ENCODE results near the gene KLLN.
"Not testable (repeated sequence)": the region's sequence is repeated elsewhere in the genome, so short reads cannot be mapped to it uniquely, and the experiment has no call there.

Gene KLLN

DNA sequence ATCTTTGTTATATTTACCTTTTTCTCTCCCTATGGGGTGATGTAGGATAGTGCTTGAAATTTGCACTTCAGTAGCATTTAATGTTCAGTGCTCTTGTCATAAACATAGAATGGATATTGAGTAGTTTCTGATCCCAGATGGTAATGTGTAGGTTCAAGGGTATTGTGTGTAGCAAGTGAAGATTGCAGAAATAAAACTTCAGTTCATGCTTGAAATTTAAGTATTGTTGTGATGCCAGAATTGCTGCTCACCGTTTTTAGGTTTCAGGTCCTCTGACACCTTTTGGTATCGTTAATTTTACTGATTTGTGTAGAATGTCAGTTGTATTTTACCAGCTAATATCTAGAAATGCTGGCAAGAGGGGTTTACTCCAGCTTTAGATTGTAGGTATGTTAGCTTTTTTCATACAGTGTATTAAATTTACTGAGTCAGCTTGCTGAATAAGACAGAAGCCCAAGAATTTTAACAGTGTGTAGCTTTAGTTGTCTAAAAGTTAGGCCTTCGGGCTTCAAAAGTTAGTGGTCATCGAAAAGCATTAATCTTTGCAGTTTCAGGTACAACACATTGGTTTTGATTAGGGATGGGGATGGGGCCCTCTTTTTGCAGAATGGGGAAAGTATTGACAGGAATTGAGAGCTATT lies 2.0 kb upstream of the KLLN start:
- H3K9ac ChIP-seq (ENCODE audit: low read depth, low read length) = peak overlapping the region; percentile 57
- H3K36me3 ChIP-seq (ENCODE audit: insufficient read depth, low read length) = peaks cover 3% of the 10 kb centered on the region; the same call in 1 of the 2 replicates
- H3K27me3 ChIP-seq (ENCODE audit: insufficient read depth, low read length) = no peaks in the 10 kb centered on the region
- H3K27ac ChIP-seq (ENCODE audit: low read depth, low read length) = no peak overlapping the region
- H3K4me3 ChIP-seq (ENCODE audit: low read length) = peak overlapping the region; percentile 96
- H3K4me1 ChIP-seq (ENCODE audit: insufficient read depth, low read length) = peaks cover 22% of the 10 kb centered on the region
- WGBS = 22% methylated on average over 4 of the region's 4 CpGs
- no peaks in the 10 kb centered on the region for H3K9me3 ChIP-seq (ENCODE audit: insufficient read depth, low read depth, low read length)

DNA sequence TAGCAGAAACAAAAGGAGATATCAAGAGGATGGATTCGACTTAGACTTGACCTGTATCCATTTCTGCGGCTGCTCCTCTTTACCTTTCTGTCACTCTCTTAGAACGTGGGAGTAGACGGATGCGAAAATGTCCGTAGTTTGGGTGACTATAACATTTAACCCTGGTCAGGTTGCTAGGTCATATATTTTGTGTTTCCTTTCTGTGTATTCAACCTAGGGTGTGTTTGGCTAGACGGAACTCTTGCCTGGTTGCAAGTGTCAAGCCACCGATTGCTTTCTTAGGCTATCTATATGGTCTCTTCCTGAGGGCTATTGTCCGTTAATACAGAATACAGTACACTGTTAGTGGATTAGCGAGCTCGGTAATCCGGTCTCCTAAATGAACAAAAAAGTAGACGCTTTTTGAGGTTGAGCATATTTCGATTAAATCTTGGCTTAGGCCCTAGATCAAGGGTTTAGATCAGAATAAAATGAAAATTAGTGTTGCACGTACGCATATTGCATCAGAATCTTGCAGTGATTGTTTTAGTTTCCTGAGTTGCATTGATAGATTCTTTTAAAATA lies 1.2 kb upstream of the KLLN start:
- H3K27ac ChIP-seq (ENCODE audit: low read depth, low read length) = no peak overlapping the region
- H3K27me3 ChIP-seq (ENCODE audit: insufficient read depth, low read length) = no peaks in the 10 kb centered on the region
- H3K9ac ChIP-seq (ENCODE audit: low read depth, low read length) = peak overlapping the region; percentile 57
- peaks cover 22% of the 10 kb centered on the region for H3K4me1 ChIP-seq (ENCODE audit: insufficient read depth, low read length)
- no peaks in the 10 kb centered on the region for H3K9me3 ChIP-seq (ENCODE audit: insufficient read depth, low read depth, low read length)
- WGBS = 2% methylated on average over 16 of the region's 16 CpGs
- H3K36me3 ChIP-seq (ENCODE audit: insufficient read depth, low read length) = peaks cover 3% of the 10 kb centered on the region; the same call in 1 of the 2 replicates
- H3K4me3 ChIP-seq (ENCODE audit: low read length) = peak overlapping the region; percentile 96

DNA sequence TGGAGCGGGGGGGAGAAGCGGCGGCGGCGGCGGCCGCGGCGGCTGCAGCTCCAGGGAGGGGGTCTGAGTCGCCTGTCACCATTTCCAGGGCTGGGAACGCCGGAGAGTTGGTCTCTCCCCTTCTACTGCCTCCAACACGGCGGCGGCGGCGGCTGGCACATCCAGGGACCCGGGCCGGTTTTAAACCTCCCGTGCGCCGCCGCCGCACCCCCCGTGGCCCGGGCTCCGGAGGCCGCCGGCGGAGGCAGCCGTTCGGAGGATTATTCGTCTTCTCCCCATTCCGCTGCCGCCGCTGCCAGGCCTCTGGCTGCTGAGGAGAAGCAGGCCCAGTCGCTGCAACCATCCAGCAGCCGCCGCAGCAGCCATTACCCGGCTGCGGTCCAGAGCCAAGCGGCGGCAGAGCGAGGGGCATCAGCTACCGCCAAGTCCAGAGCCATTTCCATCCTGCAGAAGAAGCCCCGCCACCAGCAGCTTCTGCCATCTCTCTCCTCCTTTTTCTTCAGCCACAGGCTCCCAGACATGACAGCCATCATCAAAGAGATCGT lies 690 bp upstream of the KLLN start:
- under 1% methylated on average over 47 of the region's 47 CpGs for WGBS
- peak overlapping the region; percentile 96 for H3K4me3 ChIP-seq (ENCODE audit: low read length)
- not testable (repeated sequence) for H3K27me3 ChIP-seq (ENCODE audit: insufficient read depth, low read length); H3K36me3 ChIP-seq (ENCODE audit: insufficient read depth, low read length); H3K9me3 ChIP-seq (ENCODE audit: insufficient read depth, low read depth, low read length)
- peaks cover 22% of the 10 kb centered on the region for H3K4me1 ChIP-seq (ENCODE audit: insufficient read depth, low read length)
- peak overlapping the region; percentile 87 for H3K9ac ChIP-seq (ENCODE audit: low read depth, low read length)
- H3K27ac ChIP-seq (ENCODE audit: low read depth, low read length) = peak overlapping the region; percentile 96; the same call in 1 of the 2 replicates

- Histone ChIP-seq H3K27me3 (ENCODE audit: insufficient read depth, low read length) (no peaks in the 10 kb centered on the region), H3K4me1 (ENCODE audit: insufficient read depth, low read length) (peaks cover 13% of the 10 kb centered on the region; the same call in 1 of the 2 replicates), H3K9ac (ENCODE audit: low read depth, low read length) (peak overlapping the region; percentile 94), H3K9me3 (ENCODE audit: insufficient read depth, low read depth, low read length) (no peaks in the 10 kb centered on the region), H3K36me3 (ENCODE audit: insufficient read depth, low read length) (peaks cover 3% of the 10 kb centered on the region; the same call in 1 of the 2 replicates), H3K4me3 (ENCODE audit: low read length) (peak overlapping the region; percentile 96), H3K27ac (ENCODE audit: low read depth, low read length) (peak overlapping the region; percentile 96)
- WGBS = under 1% methylated on average over 21 of the region's 21 CpGs
These were observed 667 bp downstream of the KLLN start for GRCh38 chr10:87862679-87863052.

GRCh38 chr10:87861953-87862678 lies 1.2 kb downstream of the KLLN start:
- under 1% methylated on average over 57 of the region's 57 CpGs for WGBS
- H3K9ac ChIP-seq (ENCODE audit: low read depth, low read length) = peak overlapping the region; percentile 94

DNA sequence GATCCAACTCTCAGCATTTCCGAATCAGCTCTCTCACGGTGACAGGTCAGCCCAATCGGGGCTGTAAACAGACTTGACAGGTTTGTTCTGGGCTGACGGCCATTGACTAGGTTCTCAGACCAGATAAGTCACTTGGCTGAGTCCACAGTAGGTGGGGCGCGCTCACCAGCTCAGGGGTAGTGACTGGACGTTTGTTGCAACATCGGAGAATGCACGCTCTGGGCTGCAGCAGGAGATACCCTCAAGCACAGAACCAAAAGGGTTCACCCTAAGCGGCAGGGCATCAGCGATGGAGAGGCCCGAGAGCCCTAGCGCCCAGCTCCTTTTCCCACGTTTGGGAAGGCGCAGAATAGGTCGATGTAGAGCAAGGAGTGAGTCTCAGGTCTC lies 1.8 kb downstream of the KLLN start:
- H3K27me3 ChIP-seq (ENCODE audit: insufficient read depth, low read length) = no peaks in the 10 kb centered on the region
- peak overlapping the region; percentile 81; the same call in 1 of the 2 replicates for H3K27ac ChIP-seq (ENCODE audit: low read depth, low read length)
- peak overlapping the region; percentile 78 for H3K9ac ChIP-seq (ENCODE audit: low read depth, low read length)
- H3K4me3 ChIP-seq (ENCODE audit: low read length) = peak overlapping the region; percentile 96
- no peaks in the 10 kb centered on the region for H3K36me3 ChIP-seq (ENCODE audit: insufficient read depth, low read length)
- WGBS = 12% methylated on average over 16 of the region's 16 CpGs
- H3K9me3 ChIP-seq (ENCODE audit: insufficient read depth, low read depth, low read length) = no peaks in the 10 kb centered on the region
- peaks cover 3% of the 10 kb centered on the region; the same call in 1 of the 2 replicates for H3K4me1 ChIP-seq (ENCODE audit: insufficient read depth, low read length)

More at GRCh38 chr10:87861953-87862678, 1.2 kb downstream of the KLLN start:
- Histone ChIP-seq H3K27me3 (ENCODE audit: insufficient read depth, low read length) (no peaks in the 10 kb centered on the region), H3K36me3 (ENCODE audit: insufficient read depth, low read length) (no peaks in the 10 kb centered on the region), H3K9me3 (ENCODE audit: insufficient read depth, low read depth, low read length) (no peaks in the 10 kb centered on the region), H3K27ac (ENCODE audit: low read depth, low read length) (peak overlapping the region; percentile 96), H3K4me3 (ENCODE audit: low read length) (peak overlapping the region; percentile 96), H3K4me1 (ENCODE audit: insufficient read depth, low read length) (peaks cover 7% of the 10 kb centered on the region; the same call in 1 of the 2 replicates)

- WGBS = 92% methylated on average over 4 of the region's 4 CpGs
These were observed 2.4 kb downstream of the KLLN start for GRCh38 chr10:87860816-87861403.

GRCh38 chr10:87860156-87860795 lies 3.1 kb downstream of the KLLN start:
- H3K27ac ChIP-seq (ENCODE audit: low read depth, low read length) = no peak overlapping the region
- H3K27me3 ChIP-seq (ENCODE audit: insufficient read depth, low read length) = no peaks in the 10 kb centered on the region
- no peaks in the 10 kb centered on the region for H3K4me1 ChIP-seq (ENCODE audit: insufficient read depth, low read length)
- no peaks in the 10 kb centered on the region for H3K36me3 ChIP-seq (ENCODE audit: insufficient read depth, low read length)
- no peak overlapping the region for H3K9ac ChIP-seq (ENCODE audit: low read depth, low read length)
- H3K4me3 ChIP-seq (ENCODE audit: low read length) = no peak overlapping the region
- whole genome bisulfite sequencing = 76% methylated on average over 3 of the region's 3 CpGs
- no peaks in the 10 kb centered on the region for H3K9me3 ChIP-seq (ENCODE audit: insufficient read depth, low read depth, low read length)

More at GRCh38 chr10:87860816-87861403, 2.4 kb downstream of the KLLN start:
- no peaks in the 10 kb centered on the region for H3K4me1 ChIP-seq (ENCODE audit: insufficient read depth, low read length)
- peak overlapping the region; percentile 96 for H3K4me3 ChIP-seq (ENCODE audit: low read length)
- H3K27me3 ChIP-seq (ENCODE audit: insufficient read depth, low read length) = no peaks in the 10 kb centered on the region
- no peaks in the 10 kb centered on the region for H3K9me3 ChIP-seq (ENCODE audit: insufficient read depth, low read depth, low read length)
- no peaks in the 10 kb centered on the region for H3K36me3 ChIP-seq (ENCODE audit: insufficient read depth, low read length)
- no peak overlapping the region for H3K9ac ChIP-seq (ENCODE audit: low read depth, low read length)
- no peak overlapping the region for H3K27ac ChIP-seq (ENCODE audit: low read depth, low read length)

DNA sequence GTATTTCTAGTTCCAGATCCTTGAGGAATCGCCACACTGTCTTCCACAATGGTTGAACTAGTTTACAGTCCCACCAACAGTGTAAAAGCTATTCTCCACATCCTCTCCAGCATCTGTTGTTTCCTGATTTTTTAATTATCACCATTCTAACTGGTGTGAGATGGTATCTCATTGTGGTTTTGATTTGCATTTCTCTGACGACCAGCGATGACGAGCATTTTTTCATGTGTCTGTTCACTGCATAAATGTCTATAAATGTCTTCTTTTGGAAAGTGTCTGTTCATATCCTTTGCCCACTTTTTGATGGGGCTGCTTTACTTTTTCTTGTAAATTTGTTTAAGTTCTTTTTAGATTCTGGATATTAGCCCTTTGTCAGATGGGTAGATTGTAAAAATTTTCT lies 7.7 kb downstream of the KLLN start:
- not testable (repeated sequence) for H3K9me3 ChIP-seq (ENCODE audit: insufficient read depth, low read depth, low read length); H3K36me3 ChIP-seq (ENCODE audit: insufficient read depth, low read length); H3K27ac ChIP-seq (ENCODE audit: low read depth, low read length); H3K27me3 ChIP-seq (ENCODE audit: insufficient read depth, low read length); H3K4me3 ChIP-seq (ENCODE audit: low read length); H3K9ac ChIP-seq (ENCODE audit: low read depth, low read length); H3K4me1 ChIP-seq (ENCODE audit: insufficient read depth, low read length)
- WGBS = 100% methylated on average over 3 of the region's 4 CpGs

DNA sequence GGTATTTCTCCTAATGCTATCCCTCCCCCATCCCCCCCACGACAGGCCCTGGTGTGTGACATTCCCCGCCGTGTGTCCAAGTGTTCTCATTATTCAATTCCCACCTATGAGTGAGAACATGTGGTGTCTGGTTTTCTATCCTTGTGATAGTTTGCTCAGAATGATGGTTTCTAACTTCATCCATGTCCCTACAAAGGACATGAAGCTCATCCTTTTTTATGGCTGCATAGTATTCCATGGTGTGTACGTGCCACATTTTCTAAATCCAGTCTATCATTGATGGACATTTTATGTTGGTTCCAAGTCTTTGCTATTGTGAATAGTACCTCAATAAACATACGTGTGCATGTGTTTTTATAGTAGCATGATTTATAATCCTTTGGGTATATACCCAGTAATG lies 8.1 kb downstream of the KLLN start:
- not testable (repeated sequence) for H3K27me3 ChIP-seq (ENCODE audit: insufficient read depth, low read length); H3K9me3 ChIP-seq (ENCODE audit: insufficient read depth, low read depth, low read length); H3K4me3 ChIP-seq (ENCODE audit: low read length); H3K36me3 ChIP-seq (ENCODE audit: insufficient read depth, low read length); H3K9ac ChIP-seq (ENCODE audit: low read depth, low read length); H3K4me1 ChIP-seq (ENCODE audit: insufficient read depth, low read length); H3K27ac ChIP-seq (ENCODE audit: low read depth, low read length)
- 100% methylated on average over 4 of the region's 5 CpGs for WGBS

Data from HUES64 (cell line).